GM12892 (cell line): ENCODE data around the gene F2RL3.

Experiments used
- POLR2A ChIP-seq: IDR thresholded peaks from 2 replicates; pipeline ENCODE4 v1.6.1; 2011; ENCODE audit warnings: low read depth, low read length, control low read depth
- POLR2AphosphoS5 ChIP-seq: IDR thresholded peaks from 2 replicates; pipeline ENCODE4 v1.6.1; 2011; ENCODE audit warnings: low read depth, low read length, control low read depth

GRCh38 chr19:16897029-16897855, 8.4 kb downstream of the F2RL3 start:
- TF ChIP-seq POLR2A (no peak), POLR2AphosphoS5 (no peak)
